Osteoblast (primary cell): ENCODE results near the gene LINC01488. TPM values are rescaled to one million over a fixed set of nuclear protein-coding genes. Genes with fewer than 3 reads are reported as not detected.

Experiments used
- DNase-seq: peaks from one replicate; pipeline ENCODE4 v3.0.0; 2011; ENCODE audit warnings: low spot score, mixed read lengths; ENCODE audit not compliant: insufficient read length; ENCODE audit errors: missing footprints
- H2AFZ ChIP-seq: 2 replicates; pipeline ENCODE4 v1.6.0; 2011; ENCODE audit warnings: mild to moderate bottlenecking, low read length
- H3K27ac ChIP-seq: 2 replicates; pipeline ENCODE4 v1.5.1; 2011; ENCODE audit warnings: mild to moderate bottlenecking, low read depth, low read length, moderate library complexity
- H3K27me3 ChIP-seq: 2 replicates; pipeline ENCODE4 v1.6.0; 2012; ENCODE audit warnings: mild to moderate bottlenecking, control low read depth, inconsistent platforms, low read length, moderate library complexity; ENCODE audit not compliant: insufficient read depth
- H3K36me3 ChIP-seq: 2 replicates; pipeline ENCODE4 v1.5.1; 2011; ENCODE audit warnings: mild to moderate bottlenecking, low read length, control low read depth, moderate library complexity; ENCODE audit not compliant: insufficient read depth
- H3K4me1 ChIP-seq: 2 replicates; pipeline ENCODE4 v1.5.1; 2011; ENCODE audit warnings: mild to moderate bottlenecking, low read length, control low read depth, moderate library complexity; ENCODE audit not compliant: insufficient read depth
- H3K4me2 ChIP-seq: 2 replicates; pipeline ENCODE4 v1.6.0; 2011; ENCODE audit warnings: mild to moderate bottlenecking, low read length; ENCODE audit not compliant: insufficient read depth
- H3K4me3 ChIP-seq: fragments of 200-600 bp; sonication (generic); 3 replicates; pipeline ENCODE4 v1.5.1; 2012; ENCODE audit warnings: mild to moderate bottlenecking, low read length, inconsistent platforms; ENCODE audit not compliant: insufficient read depth
- H3K79me2 ChIP-seq: 2 replicates; pipeline ENCODE4 v1.6.0; 2012; ENCODE audit warnings: mild to moderate bottlenecking, low read length, control low read depth, inconsistent platforms; ENCODE audit not compliant: insufficient read depth
- H3K9me3 ChIP-seq: 2 replicates; pipeline ENCODE4 v1.5.1; 2011; ENCODE audit warnings: low read depth, low read length, control low read depth
- H4K20me1 ChIP-seq: 2 replicates; pipeline ENCODE4 v1.6.0; 2012; ENCODE audit warnings: mild to moderate bottlenecking, low read length, control low read depth; ENCODE audit not compliant: insufficient read depth
- CTCF ChIP-seq: IDR thresholded peaks from 2 replicates; pipeline ENCODE4 v1.5.1; 2011; ENCODE audit warnings: mild to moderate bottlenecking, low read depth, low read length, moderate library complexity; ENCODE audit errors: extremely low read depth
- total RNA-seq: library from RNA; depleted of rRNA; stranded (reverse); fragments of >200 nt; gene quantifications from 2 replicates; pipeline ENCODE4 v1.2.3, GENCODE V29; 2012

Gene LINC01488
- total RNA-seq, 1 donor = not detected

GRCh38 chr11:69482322-69482721 lies 859 bp downstream of the LINC01488 start:
- TF ChIP-seq CTCF = no peak
- no peak overlapping the region for H3K4me3 ChIP-seq
- H3K4me1 ChIP-seq = peaks cover 3% of the 10 kb centered on the region

GRCh38 chr11:69483170-69483569 lies 1.7 kb downstream of the LINC01488 start:
- Histone ChIP-seq H3K4me2 (no peak overlapping the region), H2AFZ (no peak overlapping the region), H3K9me3 (no peaks in the 10 kb centered on the region), H3K4me3 (no peak overlapping the region), H3K27me3 (no peaks in the 10 kb centered on the region), H4K20me1 (no peaks in the 10 kb centered on the region), H3K27ac (no peak overlapping the region), H3K36me3 (no peaks in the 10 kb centered on the region), H3K4me1 (peaks cover 3% of the 10 kb centered on the region), H3K79me2 (no peaks in the 10 kb centered on the region)
- no peak for TF ChIP-seq CTCF
- peak; percentile 15 for DNase-seq

More at GRCh38 chr11:69482322-69482721, 859 bp downstream of the LINC01488 start:
- H3K9me3 ChIP-seq = no peaks in the 10 kb centered on the region
- no peak for DNase-seq
- H3K36me3 ChIP-seq = no peaks in the 10 kb centered on the region
- H3K27me3 ChIP-seq = no peaks in the 10 kb centered on the region
- no peak overlapping the region for H3K27ac ChIP-seq
- no peaks in the 10 kb centered on the region for H3K79me2 ChIP-seq
- H4K20me1 ChIP-seq = no peaks in the 10 kb centered on the region
- no peak overlapping the region for H2AFZ ChIP-seq
- H3K4me2 ChIP-seq = no peak overlapping the region

GRCh38 chr11:69483691-69484426 lies 2.4 kb downstream of the LINC01488 start:
- no peaks in the 10 kb centered on the region for H4K20me1 ChIP-seq
- H2AFZ ChIP-seq = no peak overlapping the region
- DNase-seq = peak; percentile 72
- TF ChIP-seq CTCF = no peak
- no peaks in the 10 kb centered on the region for H3K9me3 ChIP-seq
- peaks cover 3% of the 10 kb centered on the region for H3K4me1 ChIP-seq
- no peak overlapping the region for H3K4me3 ChIP-seq
- no peaks in the 10 kb centered on the region for H3K36me3 ChIP-seq
- H3K27ac ChIP-seq = no peak overlapping the region
- H3K4me2 ChIP-seq = no peak overlapping the region
- H3K27me3 ChIP-seq = no peaks in the 10 kb centered on the region
- H3K79me2 ChIP-seq = no peaks in the 10 kb centered on the region

GRCh38 chr11:69484427-69485259 lies 3.2 kb downstream of the LINC01488 start:
- Histone ChIP-seq H3K4me3 (no peak overlapping the region), H2AFZ (no peak overlapping the region), H3K27me3 (no peaks in the 10 kb centered on the region), H3K9me3 (no peaks in the 10 kb centered on the region), H3K4me2 (no peak overlapping the region), H3K36me3 (no peaks in the 10 kb centered on the region), H4K20me1 (no peaks in the 10 kb centered on the region), H3K4me1 (peaks cover 3% of the 10 kb centered on the region), H3K27ac (no peak overlapping the region), H3K79me2 (no peaks in the 10 kb centered on the region)
- TF ChIP-seq CTCF = no peak
- peak; percentile 88 for DNase-seq
